OCI-LY7 (cell line): Measurements from ENCODE around the gene ARAP3. TPM values are rescaled to one million over a fixed set of nuclear protein-coding genes. Genes with fewer than 3 reads are reported as not detected.

Experiments used
- BruUV-seq: library from RNA; stranded (reverse); fragments of 400-500 nt; replicated peaks from 2 replicates; lab custom pipeline; 2021; lab: Mats Ljungman, UMichigan
- CTCF ChIA-PET: fragments of 300-600 bp; sonication (Branson Sonifier 250); formaldehyde crosslinking; loops from one replicate; lab custom pipeline; 2022; ENCODE audit warnings: antibody characterized with exemption; ENCODE audit not compliant: unreplicated experiment; lab: Charles Lee
- POLR2A ChIA-PET: fragments of 300-600 bp; sonication (Branson Sonifier 250); formaldehyde crosslinking; loops from one replicate; lab custom pipeline; 2022; ENCODE audit warnings: antibody characterized with exemption; lab: Charles Lee
- DNase-seq: peaks from one replicate; pipeline ENCODE4 v3.0.0-alpha.2; 2015; ENCODE audit warnings: low spot score
- H2AFZ ChIP-seq: fragments of 200-600 bp; sonication (generic), shearing (Covaris generic); 2 replicates; pipeline ENCODE4 v1.6.1; 2014; ENCODE audit warnings: mild to moderate bottlenecking, antibody characterized with exemption, low read length, moderate library complexity
- H3K27ac ChIP-seq: fragments of 200-600 bp; sonication (generic); 2 replicates; pipeline ENCODE4 v1.5.1; 2014; ENCODE audit warnings: mixed run types, low read depth, mild to moderate bottlenecking, moderate library complexity, low read length, inconsistent platforms; ENCODE audit not compliant: poor library complexity, severe bottlenecking
- H3K36me3 ChIP-seq: fragments of 200-600 bp; sonication (generic); 2 replicates; pipeline ENCODE4 v1.6.1; 2014; ENCODE audit warnings: mild to moderate bottlenecking, antibody characterized with exemption, low read length, moderate library complexity, mixed read lengths; ENCODE audit not compliant: insufficient read depth
- H3K4me1 ChIP-seq: fragments of 200-600 bp; sonication (generic); 2 replicates; pipeline ENCODE4 v1.5.1; 2014; ENCODE audit warnings: mild to moderate bottlenecking, low read length; ENCODE audit not compliant: insufficient read depth, poor library complexity, severe bottlenecking
- H3K4me2 ChIP-seq: fragments of 200-600 bp; sonication (generic); 2 replicates; pipeline ENCODE4 v1.6.1; 2014; ENCODE audit warnings: mild to moderate bottlenecking, low read length
- H3K4me3 ChIP-seq: fragments of 200-600 bp; sonication (generic); 2 replicates; pipeline ENCODE4 v1.5.1; 2014; ENCODE audit warnings: mild to moderate bottlenecking, low read depth, low read length; ENCODE audit not compliant: poor library complexity, severe bottlenecking
- H3K79me2 ChIP-seq: fragments of 200-600 bp; sonication (generic); 2 replicates; pipeline ENCODE4 v1.6.1; 2016; ENCODE audit warnings: low read depth, mild to moderate bottlenecking, low read length, moderate library complexity, mixed read lengths; ENCODE audit not compliant: insufficient read depth
- H3K9me2 ChIP-seq: fragments of 200-600 bp; sonication (generic); 2 replicates; pipeline ENCODE4 v1.6.1; 2016; ENCODE audit warnings: mild to moderate bottlenecking, low read length, mixed read lengths; ENCODE audit not compliant: insufficient read depth
- H3K9me3 ChIP-seq: fragments of 200-600 bp; sonication (generic); 2 replicates; pipeline ENCODE4 v1.6.1; 2014; ENCODE audit warnings: mild to moderate bottlenecking, mixed run types, low read length, mixed read lengths
- H4K20me1 ChIP-seq: fragments of 200-600 bp; sonication (generic); 2 replicates; pipeline ENCODE4 v1.6.1; 2014; ENCODE audit warnings: mild to moderate bottlenecking, antibody characterized with exemption, low read length, moderate library complexity, mixed read lengths; ENCODE audit not compliant: insufficient read depth
- CTCF ChIP-seq: fragments of 200-600 bp; sonication (generic); conservative IDR thresholded peaks from 2 replicates; pipeline ENCODE4 v1.5.1; 2014; ENCODE audit warnings: mild to moderate bottlenecking, antibody characterized with exemption, low read length, moderate library complexity, mixed read lengths
- EZH2phosphoT487 ChIP-seq: fragments of 200-600 bp; sonication (generic); IDR thresholded peaks from 2 replicates; pipeline ENCODE4 v1.6.1; 2018; ENCODE audit warnings: low read depth, borderline replicate concordance, mild to moderate bottlenecking, mixed run types, antibody characterized with exemption, low read length, moderate library complexity, mixed read lengths
- intact Hi-C: fragments of 100-400 bp; cut with micrococcal nuclease; formaldehyde crosslinking; loops from one replicate; pipeline ENCODE4 v1.10.0; 2022; ENCODE audit not compliant: unreplicated experiment
- total RNA-seq, 2 experiments: library from RNA; depleted of rRNA in 1 of 2; stranded (reverse); fragments of >200 nt in 1 of 2; shearing (Covaris generic) in 1 of 2; gene quantifications; 2 replicates each; pipeline ENCODE4 v1.2.3, GENCODE V29; 2014 to 2022

ARAP3 gene
- total RNA-seq, 2 experiments from 2014 or later: not detected

GRCh38 chr5:141715346-141715905 is 33.4 kb upstream of the ARAP3 start:
- ChIA-PET POLR2A (interaction anchor here (0.9 kb wide), 1 partner anchor 47 kb away, joined by 3 read pairs; no protein-coding TSS in a partner anchor), CTCF (no interaction called here)
- H3K27ac ChIP-seq: no peak overlapping the region
- H3K4me1 ChIP-seq: no peaks in the 10 kb centered on the region
- no TSS peak for BruUV-seq
- no peak overlapping the region for H3K4me2 ChIP-seq
- H4K20me1 ChIP-seq: no peaks in the 10 kb centered on the region
- no peaks in the 10 kb centered on the region for H3K9me3 ChIP-seq
- DNase-seq: no peak
- H3K4me3 ChIP-seq: no peak overlapping the region
- no peaks in the 10 kb centered on the region for H3K9me2 ChIP-seq
- no peak overlapping the region for H2AFZ ChIP-seq
- no peaks in the 10 kb centered on the region for H3K36me3 ChIP-seq
- no peak for TF ChIP-seq EZH2phosphoT487
- intact Hi-C loops: no loop called here
- H3K79me2 ChIP-seq: no peaks in the 10 kb centered on the region

DNA sequence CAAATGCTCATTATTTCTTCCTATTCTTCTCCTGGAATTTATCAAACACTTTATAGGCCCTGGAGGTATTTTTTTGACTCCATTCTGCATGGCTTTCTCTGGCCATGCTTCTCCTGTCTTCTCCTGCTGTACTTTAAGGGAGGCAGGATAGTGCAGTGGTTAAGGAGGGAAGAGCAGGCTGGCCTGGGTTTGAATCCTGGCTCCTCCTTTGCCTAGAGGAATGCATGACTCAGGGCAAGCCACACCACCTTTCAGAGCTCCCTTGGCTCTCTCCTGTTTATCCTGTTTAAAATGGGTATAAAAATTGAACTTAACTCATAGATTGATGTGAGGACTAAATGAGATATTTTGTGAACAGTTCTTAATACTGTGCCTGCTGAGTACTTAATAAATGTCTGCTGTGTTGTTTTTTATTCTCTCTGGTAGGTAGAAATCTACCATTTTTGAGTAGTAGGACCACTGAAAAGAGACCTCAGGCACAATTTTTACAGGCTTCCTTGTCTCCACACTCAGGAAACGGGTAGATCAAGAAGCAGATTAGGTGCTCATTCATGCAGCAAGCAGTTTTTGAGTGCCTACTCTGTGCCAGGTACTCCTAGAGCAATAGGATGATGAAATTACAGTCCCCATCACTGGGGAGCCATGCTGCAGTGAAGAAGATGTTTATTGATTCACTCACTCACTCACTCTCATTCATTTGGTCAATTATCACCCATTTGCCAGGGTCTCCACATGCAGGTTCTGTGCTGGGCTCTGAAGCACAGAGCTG is 32.7 kb upstream of the ARAP3 start:
- Histone ChIP-seq H3K9me2 (no peaks in the 10 kb centered on the region), H3K79me2 (no peaks in the 10 kb centered on the region), H3K36me3 (no peaks in the 10 kb centered on the region), H2AFZ (no peak overlapping the region), H3K4me3 (no peak overlapping the region), H3K27ac (no peak overlapping the region), H3K9me3 (no peaks in the 10 kb centered on the region), H3K4me1 (no peaks in the 10 kb centered on the region), H3K4me2 (no peak overlapping the region), H4K20me1 (no peaks in the 10 kb centered on the region)
- POLR2A ChIA-PET: interaction anchor here (0.9 kb wide), 1 partner anchor 48 kb away, joined by 3 read pairs; no protein-coding TSS in a partner anchor
- no TSS peak for BruUV-seq
- CTCF ChIA-PET: no interaction called here
- DNase-seq: no peak
- no peak for TF ChIP-seq CTCF
- no peak for TF ChIP-seq EZH2phosphoT487
- intact Hi-C loops: no loop called here

GRCh38 chr5:141713616-141714309 is 31.7 kb upstream of the ARAP3 start:
- Histone ChIP-seq H4K20me1 (no peaks in the 10 kb centered on the region), H3K4me2 (no peak overlapping the region), H3K36me3 (no peaks in the 10 kb centered on the region), H3K9me3 (no peaks in the 10 kb centered on the region), H3K9me2 (no peaks in the 10 kb centered on the region), H3K79me2 (no peaks in the 10 kb centered on the region), H2AFZ (no peak overlapping the region), H3K4me1 (no peaks in the 10 kb centered on the region), H3K27ac (no peak overlapping the region), H3K4me3 (no peak overlapping the region)
- ChIA-PET POLR2A (no interaction called here), CTCF (no interaction called here)
- intact Hi-C loops: no loop called here
- BruUV-seq: no TSS peak
- no peak for DNase-seq
- TF ChIP-seq EZH2phosphoT487 (no peak), CTCF (no peak)
